H1 (cell line): ENCODE measurements around the gene RFX3. TPM values are rescaled to one million over a fixed set of nuclear protein-coding genes. Genes with fewer than 3 reads are reported as not detected.

Experiments used
- CTCF ChIA-PET: fragments of 300-600 bp; sonication (Branson Sonifier 250); formaldehyde crosslinking; loops from one replicate; lab custom pipeline; 2021; ENCODE audit not compliant: partially characterized antibody; lab: Charles Lee
- POLR2A ChIA-PET: fragments of 300-600 bp; sonication (Branson Sonifier 250); formaldehyde crosslinking; loops from one replicate; lab custom pipeline; 2021; ENCODE audit warnings: inconsistent platforms; ENCODE audit not compliant: partially characterized antibody; lab: Charles Lee
- DNase-seq, 2 experiments: peaks; one replicate each; pipeline versions ENCODE4 v3.0.0 to v3.0.0-alpha.2; 2010 to 2022; ENCODE audit warnings: low spot score in 2 of 2, low read depth in 1 of 2, mixed read lengths in 1 of 2
- FAIRE-seq: peaks from 2 replicates; lab custom pipeline; 2011; peaks lifted over from hg19 to GRCh38; lab: Jason Lieb, UNC
- H2AFZ ChIP-seq: 2 replicates; pipeline ENCODE4 v1.8.1; 2012; ENCODE audit warnings: low read length, inconsistent platforms
- H2AK5ac ChIP-seq: 2 replicates; pipeline ENCODE4 v1.6.1; 2013; ENCODE audit warnings: low read depth, low read length
- H2BK120ac ChIP-seq: replicated peaks from 2 replicates; pipeline ENCODE3; 2013; ENCODE audit warnings: low read depth, low read length, inconsistent platforms
- H2BK12ac ChIP-seq: 2 replicates; pipeline ENCODE4 v1.6.1; 2013; ENCODE audit warnings: low read depth, low read length
- H2BK15ac ChIP-seq: 2 replicates; pipeline ENCODE4 v1.6.1; 2013; ENCODE audit warnings: low read length
- H2BK20ac ChIP-seq: 2 replicates; pipeline ENCODE4 v1.6.1; 2013; ENCODE audit warnings: low read length
- H2BK5ac ChIP-seq: 2 replicates; pipeline ENCODE4 v1.6.1; 2013; ENCODE audit warnings: low read depth, low read length
- H3K14ac ChIP-seq: 2 replicates; pipeline ENCODE4 v1.6.1; 2013; ENCODE audit warnings: inconsistent platforms; ENCODE audit not compliant: insufficient read length
- H3K18ac ChIP-seq: 2 replicates; pipeline ENCODE4 v1.6.1; 2013; ENCODE audit warnings: low read length; ENCODE audit errors: extremely low read depth
- H3K23ac ChIP-seq: 2 replicates; pipeline ENCODE4 v1.6.1; 2013; ENCODE audit warnings: inconsistent platforms; ENCODE audit not compliant: insufficient read length
- H3K23me2 ChIP-seq: 2 replicates; pipeline ENCODE4 v1.6.1; 2013; ENCODE audit warnings: low read depth, low read length
- H3K27ac ChIP-seq: 2 replicates; pipeline ENCODE4 v1.6.1; 2011; ENCODE audit warnings: low read depth, low read length, inconsistent platforms
- H3K27me3 ChIP-seq, 4 experiments: replicated peaks in 1 of 4; 1 replicate in 1 of 4; 2 replicates in 3 of 4; pipeline versions ENCODE4 v1.6.1 to v1.8.1; 2011 to 2013; ENCODE audit warnings: low read length in 3 of 4, mild to moderate bottlenecking in 3 of 4, inconsistent platforms in 2 of 4, mixed read lengths in 2 of 4, moderate library complexity in 1 of 4; ENCODE audit not compliant: control insufficient read depth in 3 of 4, insufficient read depth in 3 of 4; ENCODE audit errors: extremely low read depth in 1 of 4
- H3K36me3 ChIP-seq, 4 experiments: 2 replicates each; pipeline versions ENCODE4 v1.6.1 to v1.8.1; 2011 to 2013; ENCODE audit warnings: mild to moderate bottlenecking in 4 of 4, low read length in 3 of 4, moderate library complexity in 2 of 4, control low read depth in 1 of 4, inconsistent platforms in 1 of 4; ENCODE audit not compliant: insufficient read depth in 4 of 4, control insufficient read depth in 2 of 4
- H3K4ac ChIP-seq: replicated peaks from 2 replicates; pipeline ENCODE3; 2013; ENCODE audit warnings: low read length, low read depth, mixed read lengths, inconsistent platforms; ENCODE audit not compliant: insufficient read length
- H3K4me1 ChIP-seq, 4 experiments: replicated peaks in 1 of 4; 1 replicate in 1 of 4; 2 replicates in 3 of 4; pipeline versions ENCODE4 v1.6.1 to v1.8.1; 2011 to 2013; ENCODE audit warnings: low read length in 3 of 4, inconsistent platforms in 2 of 4, mixed read lengths in 1 of 4; ENCODE audit not compliant: insufficient read depth in 4 of 4, control insufficient read depth in 3 of 4
- H3K4me2 ChIP-seq, 2 experiments: 2 replicates each; pipeline versions ENCODE4 v1.6.1 to v1.8.1; 2011 to 2013; ENCODE audit warnings: low read depth in 2 of 2, low read length in 2 of 2, control low read depth in 1 of 2, inconsistent platforms in 1 of 2, mild to moderate bottlenecking in 1 of 2; ENCODE audit not compliant: insufficient read depth in 1 of 2
- H3K4me3 ChIP-seq, 4 experiments: fragments of 200-600, 300-600 bp in 1 of 4; sonication (generic), shearing (Covaris generic), sonication (Bioruptor Twin) in 1 of 4; 2 replicates each; pipeline versions ENCODE4 v1.5.1 to v1.8.1; 2011 to 2016; ENCODE audit warnings: low read length in 4 of 4, low read depth in 3 of 4, control low read depth in 2 of 4, inconsistent platforms in 2 of 4, mild to moderate bottlenecking in 2 of 4, mixed read lengths in 1 of 4, moderate library complexity in 1 of 4; ENCODE audit not compliant: insufficient read depth in 2 of 4; ENCODE audit errors: extremely low read depth in 1 of 4
- H3K56ac ChIP-seq: replicated peaks from 2 replicates; pipeline ENCODE3; 2013; ENCODE audit warnings: low read depth, mild to moderate bottlenecking, mixed read lengths, low read length, inconsistent platforms; ENCODE audit not compliant: insufficient read length
- H3K79me1 ChIP-seq: 2 replicates; pipeline ENCODE4 v1.6.1; 2013; ENCODE audit warnings: low read depth, low read length, control low read depth
- H3K79me2 ChIP-seq, 2 experiments: 2 replicates each; pipeline versions ENCODE4 v1.6.1 to v1.8.1; 2012 to 2013; ENCODE audit warnings: low read length in 2 of 2, mild to moderate bottlenecking in 2 of 2, inconsistent platforms in 1 of 2; ENCODE audit not compliant: insufficient read depth in 2 of 2, control insufficient read depth in 1 of 2
- H3K9ac ChIP-seq, 4 experiments: replicated peaks in 1 of 4; 1 replicate in 1 of 4; 2 replicates in 3 of 4; pipeline versions ENCODE4 v1.6.1 to v1.8.1; 2011 to 2013; ENCODE audit warnings: low read depth in 3 of 4, low read length in 3 of 4, control low read depth in 2 of 4, mild to moderate bottlenecking in 2 of 4, moderate library complexity in 2 of 4, inconsistent platforms in 1 of 4; ENCODE audit errors: extremely low read depth in 1 of 4
- H3K9me3 ChIP-seq, 2 experiments: 2 replicates each; pipeline versions ENCODE4 v1.6.1 to v1.8.1; 2012 to 2013; ENCODE audit warnings: mild to moderate bottlenecking in 2 of 2, moderate library complexity in 2 of 2, control low read depth in 1 of 2, inconsistent platforms in 1 of 2, low read depth in 1 of 2, low read length in 1 of 2, mixed read lengths in 1 of 2; ENCODE audit not compliant: insufficient read depth in 2 of 2
- H4K20me1 ChIP-seq, 2 experiments: replicated peaks in 1 of 2; 2 replicates each; pipeline versions ENCODE3 to v1.8.1; 2011 to 2013; ENCODE audit warnings: inconsistent platforms in 2 of 2, low read length in 2 of 2, mild to moderate bottlenecking in 1 of 2; ENCODE audit not compliant: insufficient read depth in 2 of 2, control insufficient read depth in 1 of 2
- H4K5ac ChIP-seq: 2 replicates; pipeline ENCODE4 v1.6.1; 2013; ENCODE audit warnings: low read length, low read depth, mixed read lengths, inconsistent platforms; ENCODE audit not compliant: insufficient read length
- H4K8ac ChIP-seq: 2 replicates; pipeline ENCODE4 v1.8.0; 2013; ENCODE audit warnings: mild to moderate bottlenecking, moderate library complexity, low read length, inconsistent platforms; ENCODE audit not compliant: insufficient read depth; ENCODE audit errors: extremely low read depth
- H4K91ac ChIP-seq: replicated peaks from 2 replicates; pipeline ENCODE3; 2013; ENCODE audit warnings: low read length, mixed read lengths, inconsistent platforms; ENCODE audit not compliant: insufficient read length
- ASH2L ChIP-seq: fragments of 200-600, 300-600 bp; sonication (generic); IDR thresholded peaks from one replicate; pipeline ENCODE4 v1.7.1; 2017; ENCODE audit warnings: low read length
- ATF3 ChIP-seq: IDR thresholded peaks from 2 replicates; pipeline ENCODE4 v1.6.1; 2011; ENCODE audit warnings: low read depth, mild to moderate bottlenecking, low read length; ENCODE audit not compliant: insufficient read depth
- BACH1 ChIP-seq: IDR thresholded peaks from 2 replicates; pipeline ENCODE4 v1.6.1; 2012; ENCODE audit warnings: low read length, improper control_type of control experiment
- CBX5 ChIP-seq: fragments of 300-800, 300-1000 bp; sonication (generic); IDR thresholded peaks from 2 replicates; pipeline ENCODE4 v1.7.1; 2016; ENCODE audit warnings: antibody characterized with exemption, low read length, low read depth
- FOSL1 ChIP-seq: IDR thresholded peaks from 2 replicates; pipeline ENCODE4 v1.6.1; 2011; ENCODE audit warnings: mild to moderate bottlenecking, low read depth, low read length, moderate library complexity; ENCODE audit not compliant: insufficient read depth
- JUN ChIP-seq: IDR thresholded peaks from 2 replicates; pipeline ENCODE4 v1.6.1; 2011; ENCODE audit warnings: low read depth, mild to moderate bottlenecking, improper control_type of control experiment, low read length
- POLR2AphosphoS5 ChIP-seq: IDR thresholded peaks from 2 replicates; pipeline ENCODE4 v1.6.1; 2011; ENCODE audit warnings: low read depth, low read length
- RAD21 ChIP-seq, 2 experiments: IDR thresholded peaks in 1 of 2; conservative IDR thresholded peaks in 1 of 2; 2 replicates each; pipeline ENCODE4 v1.6.1; 2011; ENCODE audit warnings: low read depth in 2 of 2, low read length in 2 of 2, improper control_type of control experiment in 1 of 2, inconsistent platforms in 1 of 2, mild to moderate bottlenecking in 1 of 2, moderate library complexity in 1 of 2
- SIX5 ChIP-seq: IDR thresholded peaks from 2 replicates; pipeline ENCODE4 v1.6.1; 2011; ENCODE audit warnings: mild to moderate bottlenecking, low read depth, low read length
- SP2 ChIP-seq: IDR thresholded peaks from 2 replicates; pipeline ENCODE4 v1.6.1; 2012; ENCODE audit warnings: mild to moderate bottlenecking, low read length, inconsistent platforms
- SUZ12 ChIP-seq: fragments of 200-600 bp; sonication (generic); IDR thresholded peaks from 2 replicates; pipeline ENCODE4 v1.6.1; 2012; ENCODE audit warnings: mild to moderate bottlenecking, inconsistent platforms, low read length, moderate library complexity, mixed read lengths
- WGBS, 2 experiments: shearing (Covaris generic) in 1 of 2; methylation state at CpG; one replicate each; pipeline versions ENCODE4 v1.1.6 to v1.1.7; 2013 to 2015; ENCODE audit warnings: low lambda C conversion rate in 2 of 2, mixed read lengths in 2 of 2, inconsistent platforms in 1 of 2, low coverage in 1 of 2, missing lambda C conversion rate in 1 of 2; ENCODE audit not compliant: insufficient replicate concordance in 2 of 2, insufficient coverage in 1 of 2, insufficient read length in 1 of 2; ENCODE audit errors: extremely low coverage in 1 of 2, missing lambda C conversion rate in 1 of 2; 5-methylcytosine and 5-hydroxymethylcytosine counted together
- polyA plus RNA-seq, 7 experiments: library from polyadenylated mRNA; depleted of rRNA in 3 of 7; stranded (reverse) in 5 of 7; unstranded in 2 of 7; fragments of >200 nt in 5 of 7; fragments of 200-250 nt in 2 of 7; gene quantifications; 1 replicate in 5 of 7; 2 replicates in 1 of 7; 4 replicates in 1 of 7; pipeline versions ENCODE4 v1.2.1 to v1.2.3, GENCODE V29; 2011 to 2013; ENCODE audit warnings: missing spikeins in 2 of 7, mixed read lengths in 2 of 7
- total RNA-seq: library from RNA; stranded (reverse); fragmentation: NEBNext Ultra II Directional; extraction: Animal tissue kit (Norgen Biotek cat#: 25700); gene quantifications from 2 replicates; pipeline ENCODE4 v1.2.1, GENCODE V29; 2021

Gene RFX3
- total and polyA plus RNA-seq, 2 of the 8 experiments (the other 6 are each of a cell fraction or from before 2014, with no cell fraction given) = 4.9 to 22.6 TPM

GRCh38 chr9:3482578-3482977 lies 43.2 kb downstream of the RFX3 start:
- Histone ChIP-seq H2BK12ac (no peak overlapping the region), H3K79me1 (no peaks in the 10 kb centered on the region), H4K8ac (no peak overlapping the region), H3K4ac (no peak overlapping the region), H3K9ac (no peak overlapping the region), H2BK20ac (no peak overlapping the region), H2BK15ac (no peak overlapping the region), H3K9me3 (no peaks in the 10 kb centered on the region), H2BK5ac (no peak overlapping the region), H4K91ac (no peak overlapping the region), H3K27ac (no peak overlapping the region), H3K56ac (no peak overlapping the region), H3K23me2 (no peaks in the 10 kb centered on the region), H3K4me2 (no peak overlapping the region), H3K27me3 (no peaks in the 10 kb centered on the region), H3K79me2 (no peaks in the 10 kb centered on the region), H3K4me3 (no peak overlapping the region), H2AK5ac (no peak overlapping the region), H3K23ac (no peak overlapping the region), H2AFZ (no peak overlapping the region), H3K4me1 (peaks cover 0 to 10% (median 6%) of the 10 kb centered on the region in 4 experiments; a peak in 4 of 7 replicates), H4K5ac (no peak overlapping the region), H2BK120ac (no peak overlapping the region), H3K36me3 (peaks cover 0 to 2% (median 0%) of the 10 kb centered on the region in 4 experiments; a peak in 1 of 8 replicates), H4K20me1 (no peaks in the 10 kb centered on the region), H3K18ac (no peak overlapping the region), H3K14ac (no peak overlapping the region)
- 90% methylated on average over 2 of the region's 2 CpGs; no CpG with 5 or more reads in 1 of the 2 experiments for WGBS, 2 experiments
- DNase-seq = no peak
- CTCF ChIA-PET = interaction anchor here (0.7 to 1.1 kb wide), 2 partner anchors 14 to 40 kb away, joined by 3 read pairs; no protein-coding TSS in a partner anchor
- POLR2A ChIA-PET = interaction anchor here (0.6 kb wide), 1 partner anchor 855 kb away, joined by 4 read pairs; no protein-coding TSS in a partner anchor
- TF ChIP-seq RAD21 (IDR thresholded peaks at IDR 0.05 in 1 of 2, conservative IDR thresholded peaks at IDR 0.05 in 1 of 2; ENCODE audit: low read depth in 2 of 2, low read length in 2 of 2) (no peak), SIX5 (no peak), BACH1 (no peak), ASH2L (no peak), JUN (no peak), ATF3 (no peak), SUZ12 (no peak), SP2 (no peak), CBX5 (no peak), POLR2AphosphoS5 (no peak), FOSL1 (no peak)
- no peak for FAIRE-seq
